CD14-positive monocyte (primary cell): Measurements from ENCODE around the gene SKP2. TPM values are rescaled to one million over a fixed set of nuclear protein-coding genes. Genes with fewer than 3 reads are reported as not detected.

ENCODE experiments used
- DNase-seq, 3 donors: peaks; one replicate each; pipeline ENCODE4 v3.0.0-alpha.2; 2011 to 2022
- H2AFZ ChIP-seq: 2 replicates; pipeline ENCODE4 v1.6.0; 2012; ENCODE audit warnings: mild to moderate bottlenecking, low read depth, low read length, inconsistent platforms; ENCODE audit not compliant: insufficient read depth, poor library complexity, severe bottlenecking
- H3K27ac ChIP-seq, 2 donors: 1 replicate in 1 of 2; 2 replicates in 1 of 2; pipeline ENCODE4 v1.5.1; 2012 to 2013; ENCODE audit warnings: low read length in 2 of 2, control low read depth in 1 of 2, inconsistent platforms in 1 of 2, low read depth in 1 of 2, mild to moderate bottlenecking in 1 of 2
- H3K27me3 ChIP-seq, 2 donors: one replicate each; pipeline versions ENCODE4 v1.6.0 to v1.6.1; 2011 to 2013; ENCODE audit warnings: low read length in 2 of 2; ENCODE audit not compliant: control insufficient read depth in 2 of 2, insufficient read depth in 2 of 2
- H3K36me3 ChIP-seq, 2 donors: replicated peaks in 1 of 2; 1 replicate in 1 of 2; 2 replicates in 1 of 2; pipeline versions ENCODE4 v1.5.1 to v1.6.1; 2012 to 2013; ENCODE audit warnings: low read length in 2 of 2, control low read depth in 1 of 2, inconsistent platforms in 1 of 2, mild to moderate bottlenecking in 1 of 2; ENCODE audit not compliant: insufficient read depth in 2 of 2, control insufficient read depth in 1 of 2
- H3K4me1 ChIP-seq, 2 donors: 1 replicate in 1 of 2; 2 replicates in 1 of 2; pipeline versions ENCODE4 v1.5.1 to v1.6.1; 2012 to 2013; ENCODE audit warnings: low read length in 2 of 2, control low read depth in 1 of 2, inconsistent platforms in 1 of 2, mild to moderate bottlenecking in 1 of 2, moderate library complexity in 1 of 2; ENCODE audit not compliant: insufficient read depth in 2 of 2, control insufficient read depth in 1 of 2
- H3K4me2 ChIP-seq: replicated peaks from 2 replicates; pipeline ENCODE3; 2012; ENCODE audit warnings: low read length, moderate library complexity, mild to moderate bottlenecking; ENCODE audit not compliant: poor library complexity, severe bottlenecking; ENCODE audit errors: extremely low read depth
- H3K4me3 ChIP-seq, 3 experiments: fragments of 200-600 bp in 1 of 3; sonication (generic) in 1 of 3; replicated peaks in 1 of 3; 1 replicate in 2 of 3; 2 replicates in 1 of 3; pipeline ENCODE4 v1.5.1; 2011 to 2013; ENCODE audit warnings: low read length in 3 of 3, mild to moderate bottlenecking in 3 of 3, control low read depth in 2 of 3, low read depth in 2 of 3, inconsistent platforms in 1 of 3, moderate library complexity in 1 of 3
- H3K79me2 ChIP-seq: 2 replicates; pipeline ENCODE4 v1.6.0; 2012; ENCODE audit warnings: mild to moderate bottlenecking, control low read depth, inconsistent platforms, low read length, moderate library complexity; ENCODE audit not compliant: insufficient read depth
- H3K9ac ChIP-seq: 2 replicates; pipeline ENCODE4 v1.6.0; 2017; ENCODE audit warnings: low read length, mild to moderate bottlenecking; ENCODE audit not compliant: insufficient read depth, poor library complexity, severe bottlenecking
- H3K9me3 ChIP-seq, 2 donors: replicated peaks in 1 of 2; 1 replicate in 1 of 2; 2 replicates in 1 of 2; pipeline versions ENCODE4 v1.5.1 to v1.6.1; 2012 to 2013; ENCODE audit warnings: low read length in 2 of 2, control low read depth in 1 of 2; ENCODE audit not compliant: control insufficient read depth in 1 of 2, insufficient read depth in 1 of 2
- H4K20me1 ChIP-seq: 2 replicates; pipeline ENCODE4 v1.6.0; 2012; ENCODE audit warnings: mild to moderate bottlenecking, low read length, control low read depth, moderate library complexity; ENCODE audit not compliant: insufficient read depth
- H3K27ac Mint-ChIP-seq, 7 donors: one replicate each; pipeline ENCODE4 v1.8.0; 2020; ENCODE audit warnings: mild to moderate bottlenecking in 7 of 7, mixed read lengths in 7 of 7, moderate library complexity in 6 of 7, inconsistent platforms in 2 of 7
- H3K27me3 Mint-ChIP-seq, 3 donors: one replicate each; pipeline ENCODE4 v1.8.0; 2021 to 2022; ENCODE audit warnings: low read depth in 3 of 3, mild to moderate bottlenecking in 3 of 3, mixed read lengths in 3 of 3, moderate library complexity in 3 of 3, inconsistent platforms in 1 of 3
- H3K36me3 Mint-ChIP-seq, 2 donors: one replicate each; pipeline ENCODE4 v1.8.0; 2020; ENCODE audit warnings: mixed read lengths in 2 of 2, inconsistent platforms in 1 of 2, mild to moderate bottlenecking in 1 of 2
- H3K4me1 Mint-ChIP-seq: one replicate; pipeline ENCODE4 v1.8.0; 2020; ENCODE audit warnings: mild to moderate bottlenecking, mixed read lengths
- H3K4me3 Mint-ChIP-seq, 2 donors: one replicate each; pipeline ENCODE4 v1.8.0; 2020; ENCODE audit warnings: mild to moderate bottlenecking in 2 of 2, mixed read lengths in 2 of 2, moderate library complexity in 1 of 2
- H3K9me3 Mint-ChIP-seq, 7 donors: one replicate each; pipeline ENCODE4 v1.8.0; 2020 to 2022; ENCODE audit warnings: mixed read lengths in 7 of 7, mild to moderate bottlenecking in 6 of 7, moderate library complexity in 6 of 7, inconsistent platforms in 2 of 7
- CTCF ChIP-seq: fragments of 200-600 bp; IDR thresholded peaks from one replicate; pipeline ENCODE4 v1.8.0; 2022; ENCODE audit warnings: antibody characterized with exemption, mild to moderate bottlenecking
- WGBS: methylation state at CpG from one replicate; pipeline ENCODE4 v1.1.5; 2013; ENCODE audit warnings: missing lambda C conversion rate; ENCODE audit not compliant: insufficient coverage; 5-methylcytosine and 5-hydroxymethylcytosine counted together
- intact Hi-C, 2 donors: fragments of 100-400 bp; cut with micrococcal nuclease; formaldehyde crosslinking; loops; one replicate each; pipeline versions ENCODE4 v1.15.0 to v1.15.1; 2023
- polyA plus RNA-seq, 3 donors: library from polyadenylated mRNA; depleted of rRNA in 1 of 3; unstranded in 2 of 3; stranded (reverse) in 1 of 3; fragments of 300-500 nt in 2 of 3; fragments of >200 nt in 1 of 3; fragmentation: Illumina TruSeq in 2 of 3; gene quantifications; 1 replicate in 2 of 3; 2 replicates in 1 of 3; pipeline ENCODE4 v1.2.3, GENCODE V29; 2012 to 2021

Gene SKP2
- polyA plus RNA-seq, 3 donors: 14.4 to 18.0 (median 15.5) TPM

- WGBS: 94% methylated on average over 3 of the region's 7 CpGs
- TF ChIP-seq CTCF: no peak
- H3K4me1 ChIP-seq: peaks cover 29 to 40% of the 10 kb centered on the region in 2 donors
- peaks cover 49% of the 10 kb centered on the region for H3K4me1 Mint-ChIP-seq
- H4K20me1 ChIP-seq: no peaks in the 10 kb centered on the region
- peaks cover 26 to 36% of the 10 kb centered on the region in 2 donors for H3K36me3 Mint-ChIP-seq
- no peak overlapping the region for H3K27ac ChIP-seq
- H3K36me3 ChIP-seq: peaks cover 9 to 39% of the 10 kb centered on the region in 2 donors
- H3K27me3 Mint-ChIP-seq: no peaks in the 10 kb centered on the region
- H3K4me3 ChIP-seq: no peak overlapping the region
- intact Hi-C loops: loop anchor here (5.0 kb wide), 2 partner anchors 89 to 1236 kb away; partner anchors contain the start of genes NADK2 (in 2 of the 2), BRIX1 (in 1 of the 2) and RAD1 (in 1 of the 2)
- DNase-seq: no peak
- no peak overlapping the region for H3K4me3 Mint-ChIP-seq
- H2AFZ ChIP-seq: peak overlapping the region; percentile 99
- no peaks in the 10 kb centered on the region for H3K27me3 ChIP-seq
- no peaks in the 10 kb centered on the region for H3K9me3 ChIP-seq
- peaks cover 85% of the 10 kb centered on the region for H3K79me2 ChIP-seq
- no peaks in the 10 kb centered on the region for H3K9me3 Mint-ChIP-seq
- no peak overlapping the region for H3K4me2 ChIP-seq
- peak overlapping the region in 4 of 7 donors; percentile 2 to 54 (median 20) for H3K27ac Mint-ChIP-seq
- no peak overlapping the region for H3K9ac ChIP-seq
These were observed 1.4 kb downstream of the SKP2 start for GRCh38 chr5:36153298-36153677.

GRCh38 chr5:36153726-36154125 is 1.8 kb downstream of the SKP2 start:
- H3K9me3 ChIP-seq: no peaks in the 10 kb centered on the region
- H3K4me1 ChIP-seq: peaks cover 30 to 40% of the 10 kb centered on the region in 2 donors
- intact Hi-C loops: loop anchor here (5.0 kb wide), 2 partner anchors 89 to 1236 kb away; partner anchors contain the start of genes NADK2 (in 2 of the 2), BRIX1 (in 1 of the 2) and RAD1 (in 1 of the 2)
- Mint-ChIP-seq H3K27me3 (no peaks in the 10 kb centered on the region), H3K36me3 (peaks cover 30 to 40% of the 10 kb centered on the region in 2 donors), H3K9me3 (peaks cover 0 to 1% (median 0%) of the 10 kb centered on the region in 7 donors), H3K4me1 (peaks cover 53% of the 10 kb centered on the region), H3K4me3 (no peak overlapping the region), H3K27ac (peak overlapping the region in 2 of 7 donors; percentile 15 to 26)
- H3K4me2 ChIP-seq: no peak overlapping the region
- no peak overlapping the region for H3K27ac ChIP-seq
- TF ChIP-seq CTCF: no peak
- no peak overlapping the region for H3K4me3 ChIP-seq
- no peak overlapping the region for H3K9ac ChIP-seq
- peaks cover 9 to 42% of the 10 kb centered on the region in 2 donors for H3K36me3 ChIP-seq
- H2AFZ ChIP-seq: no peak overlapping the region
- H4K20me1 ChIP-seq: no peaks in the 10 kb centered on the region
- DNase-seq: no peak
- H3K79me2 ChIP-seq: peaks cover 88% of the 10 kb centered on the region
- H3K27me3 ChIP-seq: no peaks in the 10 kb centered on the region
- WGBS: no CpG with 5 or more reads among the region's 4 CpGs
